ENCODE measurements around the gene LBR.

DNA sequence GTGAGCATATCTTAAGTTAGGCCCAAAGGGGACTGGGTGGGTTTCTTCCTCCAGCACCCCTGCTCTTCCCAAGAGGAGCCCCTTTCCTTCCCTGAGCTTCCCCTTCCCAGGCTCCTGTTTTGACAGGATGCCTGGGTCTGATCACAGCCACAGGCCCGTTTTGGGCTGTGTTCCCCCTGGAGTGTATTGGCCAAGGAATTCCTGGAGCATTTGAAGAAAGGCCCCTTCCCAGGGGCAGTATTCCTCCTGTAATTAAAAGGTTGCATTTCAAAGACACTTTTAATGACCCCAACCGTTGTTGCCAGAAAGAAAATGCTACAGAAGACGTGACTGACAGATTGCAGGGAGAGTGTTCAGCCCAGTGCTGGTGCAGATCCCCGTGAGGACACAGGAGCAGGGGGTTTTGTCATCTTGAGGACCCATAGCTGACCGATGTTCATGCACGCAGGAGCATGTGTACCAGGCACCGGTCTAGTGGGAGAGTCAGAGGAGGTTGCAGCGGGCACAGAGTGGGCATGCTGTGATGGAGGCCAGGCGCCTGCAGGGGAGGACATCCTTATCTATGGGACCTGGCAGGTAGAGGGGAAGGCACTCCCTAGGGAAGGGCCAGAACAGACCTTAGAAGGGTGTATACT, 19.3 kb upstream of the LBR start:
- TF ChIP-seq POLR2A (IDR thresholded peaks at IDR 0.05; ENCODE audit: low read depth, low read length), result no peak
- TF ChIP-seq, protein P1, sequence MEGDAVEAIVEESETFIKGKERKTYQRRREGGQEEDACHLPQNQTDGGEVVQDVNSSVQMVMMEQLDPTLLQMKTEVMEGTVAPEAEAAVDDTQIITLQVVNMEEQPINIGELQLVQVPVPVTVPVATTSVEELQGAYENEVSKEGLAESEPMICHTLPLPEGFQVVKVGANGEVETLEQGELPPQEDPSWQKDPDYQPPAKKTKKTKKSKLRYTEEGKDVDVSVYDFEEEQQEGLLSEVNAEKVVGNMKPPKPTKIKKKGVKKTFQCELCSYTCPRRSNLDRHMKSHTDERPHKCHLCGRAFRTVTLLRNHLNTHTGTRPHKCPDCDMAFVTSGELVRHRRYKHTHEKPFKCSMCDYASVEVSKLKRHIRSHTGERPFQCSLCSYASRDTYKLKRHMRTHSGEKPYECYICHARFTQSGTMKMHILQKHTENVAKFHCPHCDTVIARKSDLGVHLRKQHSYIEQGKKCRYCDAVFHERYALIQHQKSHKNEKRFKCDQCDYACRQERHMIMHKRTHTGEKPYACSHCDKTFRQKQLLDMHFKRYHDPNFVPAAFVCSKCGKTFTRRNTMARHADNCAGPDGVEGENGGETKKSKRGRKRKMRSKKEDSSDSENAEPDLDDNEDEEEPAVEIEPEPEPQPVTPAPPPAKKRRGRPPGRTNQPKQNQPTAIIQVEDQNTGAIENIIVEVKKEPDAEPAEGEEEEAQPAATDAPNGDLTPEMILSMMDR (conservative IDR thresholded peaks at IDR 0.05; ENCODE audit: low read depth, low read length), result no peak
- no peak for TF ChIP-seq FOS (IDR thresholded peaks at IDR 0.05; ENCODE audit: low read depth, low read length)
- TF ChIP-seq MXI1 (IDR thresholded peaks at IDR 0.05; ENCODE audit: borderline replicate concordance, low read depth, low read length), result no peak
- no peak for TF ChIP-seq RFX5 (IDR thresholded peaks at IDR 0.05; ENCODE audit: low read depth, low read length)
- no peak for TF ChIP-seq MAFK (IDR thresholded peaks at IDR 0.05; ENCODE audit: low read depth, low read length)
- TF ChIP-seq, protein P2, sequence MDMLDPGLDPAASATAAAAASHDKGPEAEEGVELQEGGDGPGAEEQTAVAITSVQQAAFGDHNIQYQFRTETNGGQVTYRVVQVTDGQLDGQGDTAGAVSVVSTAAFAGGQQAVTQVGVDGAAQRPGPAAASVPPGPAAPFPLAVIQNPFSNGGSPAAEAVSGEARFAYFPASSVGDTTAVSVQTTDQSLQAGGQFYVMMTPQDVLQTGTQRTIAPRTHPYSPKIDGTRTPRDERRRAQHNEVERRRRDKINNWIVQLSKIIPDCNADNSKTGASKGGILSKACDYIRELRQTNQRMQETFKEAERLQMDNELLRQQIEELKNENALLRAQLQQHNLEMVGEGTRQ (IDR thresholded peaks at IDR 0.05; ENCODE audit: low read depth, low read length), result no peak
- TF ChIP-seq CHD1 (IDR thresholded peaks at IDR 0.05; ENCODE audit: low read depth, low read length), result no peak
- TF ChIP-seq RAD21 (IDR thresholded peaks at IDR 0.05; ENCODE audit: low read length), result no peak

All from IMR-90 (cell line).